HG03045 (cell line): ENCODE data around the gene SEMA3E.

Source experiments
- ATAC-seq: cut with Tn5 transposase; IDR thresholded peaks from one replicate; pipeline ENCODE4 v1.9.1; 2021; ENCODE audit warnings: mild to moderate bottlenecking, moderate library complexity; ENCODE audit not compliant: unreplicated experiment

SEMA3E gene

DNA sequence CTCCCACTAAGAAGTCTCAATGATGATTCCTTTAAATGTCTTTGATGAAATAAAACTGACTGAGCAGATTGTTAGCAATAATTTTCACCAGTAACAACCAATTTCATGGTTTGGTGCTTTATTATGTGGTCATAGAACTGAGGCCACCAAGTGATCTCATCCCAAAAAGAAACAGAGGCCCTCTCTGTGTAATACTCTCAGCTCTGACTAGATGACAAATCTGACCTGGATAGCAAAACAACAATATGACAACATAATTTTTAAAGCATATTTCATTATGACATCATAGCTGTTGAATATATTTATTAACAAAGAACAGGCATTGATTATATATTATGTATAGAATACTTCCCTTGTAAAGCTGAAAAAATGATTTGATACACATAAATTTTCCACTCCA lies 5.9 kb downstream of the SEMA3E start:
- ATAC-seq = no peak

DNA sequence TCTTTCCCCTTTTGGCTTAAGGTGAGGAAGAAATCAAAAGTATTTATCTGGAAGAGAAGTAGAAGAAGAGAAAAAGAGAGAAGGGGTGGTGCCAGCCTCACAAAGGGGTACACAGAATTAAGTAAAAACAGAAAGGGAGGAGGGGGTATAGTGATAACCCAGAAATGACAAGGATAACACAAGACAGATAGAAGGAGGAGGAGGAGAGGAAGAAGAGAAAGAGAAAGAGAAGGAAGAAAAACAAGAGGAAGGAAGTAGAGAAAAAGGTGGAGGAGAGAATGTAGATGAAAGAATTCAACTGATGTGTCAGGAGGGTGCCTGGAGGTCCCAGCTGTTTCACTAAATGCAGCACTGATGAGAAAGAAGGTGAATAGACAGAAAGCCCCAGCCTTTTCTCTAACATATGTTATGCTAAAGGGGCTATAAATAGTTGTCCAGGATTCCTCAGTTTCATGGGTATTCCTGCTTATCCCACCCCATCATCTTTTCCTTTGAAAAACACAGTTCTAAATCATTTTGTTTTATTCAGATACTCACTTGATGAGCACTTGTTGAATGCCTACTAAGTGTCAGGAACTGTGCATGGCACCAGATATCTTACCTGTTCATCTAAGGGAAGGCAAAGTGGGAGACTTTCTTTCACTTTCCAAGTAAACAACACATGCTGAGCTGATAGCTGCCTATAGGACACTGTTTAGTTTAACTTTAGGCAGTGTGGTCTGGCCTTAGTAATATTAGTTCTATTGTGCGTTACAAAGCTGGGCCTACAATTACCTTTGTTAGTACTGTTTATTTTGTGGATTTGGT lies 8.0 kb downstream of the SEMA3E start:
- no peak for ATAC-seq

DNA sequence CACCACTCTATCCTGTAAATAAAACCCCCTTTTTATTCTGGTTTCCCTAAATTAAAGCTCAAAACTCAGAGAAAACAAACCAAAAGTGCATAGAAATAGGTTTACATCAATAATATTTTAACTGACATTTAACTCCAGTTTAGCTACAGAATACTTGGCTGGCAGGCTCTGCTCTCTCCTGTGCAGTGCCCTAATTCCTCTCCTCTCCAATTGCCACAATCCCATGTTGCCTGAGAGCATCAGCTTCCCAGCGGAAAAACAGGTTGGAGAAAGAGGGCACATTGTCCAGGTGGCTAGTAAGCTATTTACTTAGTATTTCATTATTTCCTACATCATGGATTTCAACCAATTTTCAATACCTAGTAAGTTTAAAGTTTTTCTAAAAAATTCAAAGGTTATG lies 8.7 kb downstream of the SEMA3E start:
- no peak for ATAC-seq

DNA sequence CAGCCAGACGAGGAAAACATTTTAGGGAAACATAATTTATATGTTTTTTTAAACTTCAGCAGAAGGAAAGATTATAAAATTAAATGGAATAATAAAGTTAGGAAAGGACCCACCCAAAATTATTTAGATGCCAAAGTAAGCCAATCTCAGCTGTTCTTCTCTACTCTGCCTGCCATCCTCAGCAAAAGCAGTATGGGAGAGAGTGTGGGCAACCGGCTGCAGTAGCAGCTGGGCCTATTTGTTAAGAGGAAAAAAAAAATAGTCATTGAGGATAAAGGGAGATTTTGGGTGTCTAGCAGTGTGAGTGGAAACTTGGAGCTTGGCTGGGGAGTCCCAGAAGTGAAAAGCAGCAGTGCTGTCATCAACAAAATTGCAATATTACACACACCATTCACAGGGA lies 15.4 kb downstream of the SEMA3E start:
- ATAC-seq = no peak

DNA sequence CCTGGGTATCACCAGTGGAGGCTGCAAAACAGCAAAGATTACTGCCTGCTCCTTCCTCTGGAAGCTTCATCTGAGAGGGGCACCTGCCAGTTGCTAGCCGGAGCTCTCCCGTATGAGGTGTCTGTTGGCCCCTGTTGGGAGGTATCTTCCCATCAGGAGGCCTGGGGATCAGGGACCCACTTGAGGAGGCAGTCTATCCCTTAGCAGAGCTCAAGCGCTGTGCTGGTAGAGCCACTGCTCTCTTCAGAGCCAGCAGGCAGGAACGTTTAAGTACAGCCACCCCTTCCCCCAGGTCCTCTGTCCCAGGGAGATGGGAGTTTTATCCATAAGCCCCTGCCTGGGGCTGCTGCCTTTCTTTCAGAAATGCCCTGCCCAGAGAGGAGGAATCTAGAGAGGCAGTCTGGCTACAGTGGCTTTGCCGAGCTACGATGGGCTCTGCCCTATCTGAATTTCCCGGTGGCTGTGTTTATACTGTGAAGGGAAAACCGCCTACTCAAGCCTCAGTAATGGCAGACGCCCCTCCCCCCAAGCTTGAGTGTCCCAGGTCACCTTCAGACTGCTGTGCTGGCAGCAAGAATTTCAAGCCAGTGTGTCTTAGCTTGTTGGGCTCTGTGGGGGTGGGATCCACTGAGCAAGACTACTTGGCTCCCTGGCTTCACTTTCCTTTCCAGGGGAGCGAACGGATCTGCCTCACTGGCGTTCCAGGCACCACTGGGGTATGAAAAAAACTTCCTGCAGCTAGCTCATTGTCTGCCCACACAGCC lies 19.6 kb downstream of the SEMA3E start:
- ATAC-seq = no peak

DNA sequence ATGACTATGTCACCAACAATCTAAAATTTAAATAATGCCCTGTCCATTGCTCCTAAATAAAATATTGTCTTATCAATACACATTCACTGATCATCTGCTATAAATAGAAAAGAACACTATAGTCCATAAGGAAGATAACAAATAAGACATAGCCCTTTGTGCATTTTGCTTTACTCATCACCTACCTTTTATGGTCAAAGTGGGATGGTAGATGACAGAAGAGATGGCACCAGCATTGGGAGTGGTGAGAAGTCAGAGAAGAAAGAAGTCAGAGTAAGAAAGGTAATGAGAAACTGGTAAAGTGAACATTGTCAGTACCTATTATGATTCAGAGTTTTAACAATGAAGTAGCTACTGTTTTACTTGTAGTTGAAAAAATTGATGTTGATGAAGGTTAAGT lies 31.1 kb downstream of the SEMA3E start:
- no peak for ATAC-seq

DNA sequence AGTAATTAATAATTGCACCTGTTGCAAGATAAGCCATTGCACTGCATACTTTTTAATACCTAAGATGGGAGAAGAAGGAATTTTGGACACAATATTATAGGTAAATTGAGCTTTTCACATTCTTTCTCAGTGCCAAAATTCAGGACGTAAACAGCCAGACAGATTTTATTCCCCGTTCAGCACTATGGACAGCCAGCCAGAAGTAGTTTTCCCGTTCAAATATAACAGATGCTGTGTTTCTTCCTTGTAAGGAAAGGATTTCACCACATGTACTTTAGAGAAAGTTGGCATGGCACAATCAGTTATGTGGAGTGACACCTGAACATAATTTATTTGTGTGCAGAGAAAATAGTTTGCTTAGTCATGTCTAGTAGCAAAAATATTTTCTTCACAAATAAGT lies 34.8 kb downstream of the SEMA3E start:
- no peak for ATAC-seq

DNA sequence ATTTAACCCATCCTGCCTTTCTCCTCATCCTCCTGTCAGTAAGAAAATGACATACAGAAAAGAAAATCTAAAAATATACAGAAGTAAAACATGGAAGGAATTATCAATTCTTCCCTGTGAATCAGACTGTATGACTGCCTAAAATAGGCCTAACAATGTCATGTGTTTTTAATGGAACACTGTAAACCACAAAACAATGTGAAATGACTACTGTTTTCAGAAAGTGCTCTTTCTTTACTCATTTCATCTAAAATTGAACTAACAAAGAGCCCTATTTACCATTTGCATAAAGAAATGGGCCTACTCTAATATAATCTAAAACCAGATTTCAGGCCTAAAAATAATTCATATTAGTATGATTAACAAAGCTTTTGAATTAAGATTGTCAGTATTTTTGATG lies 35.7 kb downstream of the SEMA3E start:
- ATAC-seq = no peak

DNA sequence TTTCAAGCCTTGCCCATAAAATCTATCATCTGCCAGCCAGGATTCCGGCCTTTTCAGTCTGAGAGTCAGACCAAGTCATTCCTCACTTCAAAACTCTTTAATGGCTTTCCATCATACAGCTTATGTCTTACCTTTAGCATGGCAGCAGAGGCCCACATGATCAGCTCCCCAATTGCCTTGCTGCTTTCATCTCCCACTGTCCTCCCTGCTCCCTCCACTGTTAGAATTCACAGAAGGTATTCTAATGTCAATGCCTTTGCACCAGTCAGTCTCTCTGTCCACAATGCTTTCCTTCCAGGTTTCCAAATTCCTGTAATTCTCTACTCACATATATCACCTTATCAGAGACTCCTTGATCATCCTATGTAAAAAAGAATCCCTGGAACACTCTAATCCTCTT lies 37.2 kb downstream of the SEMA3E start:
- no peak for ATAC-seq

DNA sequence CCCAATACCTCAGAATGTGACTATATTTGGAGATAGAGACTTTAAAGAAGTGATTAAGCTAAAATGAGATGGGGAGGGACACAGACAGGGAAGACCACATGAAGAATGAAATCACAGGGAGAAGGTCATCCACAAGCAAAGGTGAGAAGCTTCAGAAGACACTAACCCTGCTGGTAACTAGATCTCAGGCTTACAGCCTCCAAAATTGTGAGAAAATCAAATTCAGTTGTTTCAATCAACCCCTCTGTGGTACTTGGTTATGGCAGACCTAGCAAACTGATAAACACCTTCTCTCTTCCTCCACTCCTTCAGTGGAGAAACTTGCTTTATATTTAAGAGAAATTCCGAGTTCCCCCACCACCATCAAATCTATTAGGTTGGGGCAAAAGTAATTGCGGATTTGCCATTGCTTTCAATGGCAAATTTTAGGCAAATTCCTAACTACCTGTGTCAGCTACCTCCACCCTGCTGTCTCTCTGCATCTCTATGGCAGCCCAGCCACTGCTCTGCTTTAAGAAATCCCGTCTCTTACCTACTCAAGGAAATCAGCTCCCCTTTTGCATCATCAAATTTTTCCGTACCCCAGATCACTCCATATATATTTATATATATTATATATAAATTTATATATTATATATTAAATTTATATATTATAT lies 38.2 kb downstream of the SEMA3E start:
- ATAC-seq = no peak

DNA sequence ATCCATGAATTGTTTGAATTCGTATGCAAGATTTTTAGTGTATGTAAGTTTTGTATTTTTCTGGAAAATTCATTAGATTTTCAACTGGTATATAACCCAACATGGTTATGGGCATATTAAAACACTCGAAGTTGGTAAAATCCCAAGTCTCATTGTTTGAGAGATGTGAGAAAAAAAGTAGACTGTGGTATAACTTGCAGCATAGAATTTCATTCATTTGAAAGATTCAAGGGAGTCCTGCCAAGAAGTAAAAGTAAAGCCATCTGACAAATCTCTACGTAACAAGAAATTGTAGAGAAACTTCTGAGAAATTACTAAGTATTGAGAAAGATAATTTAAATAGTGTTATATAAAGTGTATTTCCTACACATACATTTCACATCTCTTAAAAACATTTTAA lies 40.2 kb downstream of the SEMA3E start:
- no peak for ATAC-seq

DNA sequence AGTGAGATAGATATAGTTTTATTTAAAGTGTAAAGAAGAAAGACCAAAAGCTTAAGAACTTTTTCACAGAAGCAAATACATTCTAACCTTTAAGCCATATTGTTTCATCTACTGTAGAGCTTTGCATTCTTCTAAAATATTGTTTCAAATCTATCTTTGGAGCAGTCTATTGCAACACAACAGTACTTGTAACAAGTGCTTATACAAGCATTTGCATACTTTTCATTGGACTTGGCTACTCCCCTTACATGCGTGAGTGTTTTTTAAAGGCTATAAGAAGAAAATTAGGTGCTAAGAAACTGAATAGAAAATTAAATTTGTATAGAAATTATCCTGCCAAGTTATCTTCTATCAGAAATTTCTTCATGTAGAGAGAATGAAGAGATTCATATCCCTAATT lies 45.3 kb downstream of the SEMA3E start:
- no peak for ATAC-seq

DNA sequence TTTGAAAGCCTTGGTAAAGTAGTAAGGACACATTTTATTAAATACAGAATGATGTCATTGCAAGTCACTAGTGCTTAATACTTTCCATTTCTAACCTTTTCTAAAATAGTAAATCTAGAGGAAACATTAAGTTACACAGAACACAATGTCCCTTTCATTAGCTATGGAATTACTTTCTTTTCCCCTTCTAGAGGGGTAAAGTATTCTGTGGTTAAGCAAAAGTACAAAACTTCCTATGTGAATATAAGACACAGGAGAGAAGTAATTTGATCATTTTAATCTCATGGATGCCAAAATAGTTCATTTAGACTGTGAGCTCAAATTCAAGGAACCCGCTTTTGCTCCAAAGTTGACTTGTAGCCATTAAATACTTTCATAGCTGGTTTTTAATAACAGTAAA lies 49.8 kb downstream of the SEMA3E start:
- no peak for ATAC-seq

DNA sequence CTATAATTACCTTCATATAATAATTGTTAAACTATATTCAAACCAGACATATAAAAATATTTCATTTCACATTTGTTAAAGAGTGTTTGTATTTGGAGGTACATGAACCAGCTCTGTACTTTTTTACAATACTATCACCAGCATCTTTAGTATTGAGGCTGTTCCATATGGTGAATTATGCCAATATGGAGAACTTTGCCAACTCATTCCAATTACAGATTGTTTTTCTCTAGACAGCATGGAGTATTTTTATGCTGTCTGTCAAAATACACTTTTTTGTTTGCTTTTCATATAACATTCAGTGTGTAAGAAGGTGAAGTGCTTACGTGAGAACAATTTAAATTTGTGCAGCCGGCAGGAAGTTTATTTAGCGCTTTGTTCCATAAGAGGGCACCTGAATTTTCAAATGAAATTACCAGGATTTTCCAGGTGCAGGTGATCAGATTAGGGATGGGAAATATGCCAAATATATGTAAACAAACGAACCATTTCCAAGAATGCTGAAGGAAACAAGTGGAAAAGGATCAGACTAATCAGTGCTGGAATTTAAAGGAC lies 54.9 kb downstream of the SEMA3E start:
- ATAC-seq = no peak

DNA sequence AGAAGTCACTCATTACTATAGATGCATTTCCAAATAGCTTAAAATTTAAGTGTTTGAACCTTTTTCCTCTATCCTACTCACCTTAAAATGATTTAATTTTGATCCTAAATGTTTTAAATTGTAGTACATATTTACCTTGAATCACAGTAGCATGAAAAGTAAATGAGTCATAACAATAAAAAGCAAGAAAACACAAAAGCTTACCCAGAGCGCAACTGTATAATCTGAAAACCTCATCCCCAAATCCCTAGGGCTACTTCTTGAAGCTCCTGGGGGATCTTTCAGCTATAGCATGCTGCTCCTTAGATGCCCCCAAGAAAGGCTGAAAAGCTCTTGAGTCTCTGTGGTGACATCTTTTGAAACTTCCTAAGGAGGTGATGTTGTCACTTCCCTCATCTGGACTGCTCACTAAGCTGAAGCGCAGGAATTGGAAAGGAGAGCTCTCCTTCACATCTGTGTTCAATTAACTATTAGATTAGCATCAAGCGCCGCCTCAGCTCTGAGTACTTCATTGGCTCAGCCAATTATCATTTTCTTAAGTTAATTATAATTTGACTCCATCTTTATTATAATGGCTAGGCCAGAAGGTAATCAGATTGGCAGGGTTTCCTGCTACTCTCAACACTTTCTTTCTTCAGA lies 60.2 kb downstream of the SEMA3E start:
- ATAC-seq = no peak

DNA sequence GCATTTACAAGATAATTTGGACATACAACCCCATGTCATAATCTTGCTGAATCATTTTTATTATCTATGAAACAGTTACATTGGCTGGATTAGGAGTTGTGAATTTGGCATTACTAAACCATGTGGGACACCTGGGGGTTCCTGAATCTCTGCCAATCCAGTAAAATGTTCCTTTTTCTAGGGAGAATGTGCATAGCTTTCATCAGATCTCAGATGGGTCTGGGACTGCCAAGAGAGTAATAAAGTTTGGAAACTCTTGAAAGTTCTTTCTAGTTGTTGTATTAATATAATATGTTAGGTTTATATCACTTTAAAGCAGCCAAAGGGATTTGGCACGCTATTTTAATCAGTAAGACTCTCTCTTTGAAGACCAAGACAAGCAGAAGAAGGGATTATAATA lies 62.7 kb downstream of the SEMA3E start:
- ATAC-seq = no peak

DNA sequence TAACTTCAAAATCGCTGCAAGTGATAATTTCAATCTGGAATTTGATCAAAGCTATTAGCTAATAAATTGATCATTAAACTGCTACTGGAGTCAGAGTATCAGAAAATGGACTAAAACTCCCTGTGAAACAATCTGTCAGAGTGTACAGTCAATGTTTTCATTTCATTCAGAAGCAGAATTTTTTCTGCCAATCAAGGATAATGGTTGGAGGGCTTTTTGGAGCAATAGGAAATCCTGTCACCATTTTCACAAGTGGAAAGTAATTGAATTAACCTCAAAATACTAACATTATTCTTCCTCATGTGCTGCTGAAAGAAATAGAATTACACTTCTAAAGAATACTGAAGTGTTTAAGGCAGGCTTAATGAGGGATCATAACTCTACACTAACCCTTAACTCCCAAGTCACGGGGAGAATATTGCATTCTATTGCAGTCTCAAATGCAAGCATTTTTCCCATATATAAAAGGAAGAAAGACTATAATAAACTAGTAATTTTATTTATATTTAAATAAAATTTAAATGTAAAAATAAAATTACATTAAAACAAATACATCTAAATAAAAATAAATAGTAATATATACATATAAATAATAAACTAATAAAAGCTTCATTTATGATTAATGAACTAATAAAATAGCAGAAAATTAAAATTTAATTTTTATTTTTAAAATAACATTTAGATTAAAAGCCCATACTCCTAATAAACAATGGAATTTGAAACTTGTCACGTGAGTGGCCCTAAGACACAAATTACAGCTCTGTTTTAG lies 67.1 kb downstream of the SEMA3E start:
- ATAC-seq = no peak

DNA sequence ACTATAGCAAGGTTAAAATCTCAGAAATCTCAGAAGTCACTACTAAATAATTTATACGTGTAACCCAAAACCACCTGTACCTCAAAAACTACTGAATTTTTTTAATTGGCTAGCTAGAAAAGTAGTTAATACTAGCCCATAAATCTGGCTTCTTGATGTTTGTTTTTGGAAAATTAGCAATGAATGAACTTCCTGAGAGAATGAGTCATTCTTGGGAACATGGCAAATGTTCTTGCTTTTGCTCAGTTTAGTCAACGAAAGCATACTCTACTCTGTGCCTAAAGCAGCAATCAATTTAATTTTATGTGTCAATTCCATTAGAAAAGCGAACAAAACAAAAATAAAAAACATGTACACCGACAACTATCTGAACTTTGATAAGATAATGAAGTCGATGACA lies 69.2 kb downstream of the SEMA3E start:
- ATAC-seq = no peak

DNA sequence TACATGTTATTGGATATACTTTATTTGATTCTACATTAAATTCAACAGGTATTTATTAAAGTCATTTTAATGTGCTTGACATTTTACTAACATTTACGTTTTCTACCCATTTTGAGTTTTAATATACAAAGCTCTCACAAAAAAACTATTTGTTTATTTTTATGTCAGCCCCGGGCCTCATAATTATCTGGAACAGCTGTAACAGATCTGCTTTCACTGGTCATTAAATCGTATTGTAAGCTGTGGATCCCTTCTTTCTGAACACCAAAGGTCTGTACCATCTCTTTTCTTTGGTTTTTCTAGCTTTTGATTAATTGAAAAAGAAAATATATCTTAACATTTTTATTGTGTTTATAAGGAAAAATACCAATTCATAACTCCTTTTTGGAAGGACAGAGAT lies 73.5 kb downstream of the SEMA3E start:
- no peak for ATAC-seq

DNA sequence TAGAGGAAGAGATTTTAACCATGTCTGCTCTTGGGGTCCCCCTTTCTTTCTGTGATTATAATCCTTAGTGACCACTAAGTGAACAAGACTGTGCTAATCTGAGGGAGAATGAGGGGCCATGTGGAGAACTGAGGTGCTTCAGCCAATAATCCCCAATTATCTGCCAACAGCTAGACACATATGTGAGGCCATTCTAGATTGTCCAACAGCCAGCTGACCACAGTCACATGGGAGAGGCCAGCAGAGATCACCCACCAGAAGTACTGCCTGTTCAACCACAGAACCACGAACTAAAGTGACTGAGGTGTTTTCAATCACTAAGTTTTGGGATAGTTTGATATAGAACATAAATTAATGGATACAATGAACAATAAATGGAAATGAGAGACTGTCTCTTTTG lies 74.3 kb downstream of the SEMA3E start:
- ATAC-seq = no peak
